OCI-LY1 (cell line): ENCODE data around the gene BTBD6.

ENCODE experiments used
- H2AFZ ChIP-seq: fragments of 200-600 bp; sonication (generic), shearing (Covaris generic); 2 replicates; pipeline ENCODE4 v1.6.0; 2014; ENCODE audit warnings: antibody characterized with exemption, mild to moderate bottlenecking, low read length
- H3F3A ChIP-seq: fragments of 200-600 bp; sonication (generic), shearing (Covaris generic); 2 replicates; pipeline ENCODE4 v1.6.0; 2014; ENCODE audit warnings: mild to moderate bottlenecking, antibody characterized with exemption, low read length, moderate library complexity; ENCODE audit not compliant: insufficient read depth
- H3K27ac ChIP-seq: fragments of 200-600 bp; sonication (generic); 2 replicates; pipeline ENCODE4 v1.5.1; 2014; ENCODE audit warnings: low read length, mixed run types, mild to moderate bottlenecking, low read depth; ENCODE audit not compliant: poor library complexity, severe bottlenecking
- H3K27me3 ChIP-seq: fragments of 200-600 bp; sonication (generic); 2 replicates; pipeline ENCODE4 v1.6.0; 2014; ENCODE audit warnings: antibody characterized with exemption, mild to moderate bottlenecking, low read length, moderate library complexity; ENCODE audit not compliant: insufficient read depth
- H3K36me3 ChIP-seq: fragments of 200-600 bp; sonication (generic); 2 replicates; pipeline ENCODE4 v1.6.1; 2014; ENCODE audit warnings: mild to moderate bottlenecking, antibody characterized with exemption, low read length, moderate library complexity, mixed read lengths; ENCODE audit not compliant: insufficient read depth
- H3K4me1 ChIP-seq: fragments of 200-600 bp; sonication (generic); 2 replicates; pipeline ENCODE4 v1.5.1; 2014; ENCODE audit warnings: mild to moderate bottlenecking, low read length, moderate library complexity; ENCODE audit not compliant: insufficient read depth, severe bottlenecking
- H3K4me2 ChIP-seq: fragments of 200-600 bp; sonication (generic), shearing (Covaris generic); 2 replicates; pipeline ENCODE4 v1.6.1; 2014; ENCODE audit warnings: low read length
- H3K4me3 ChIP-seq: fragments of 200-600 bp; sonication (generic); 2 replicates; pipeline ENCODE4 v1.5.1; 2014; ENCODE audit warnings: low read length, low read depth, mild to moderate bottlenecking, mixed read lengths; ENCODE audit not compliant: poor library complexity, severe bottlenecking
- H3K79me2 ChIP-seq: fragments of 200-600 bp; shearing (Covaris generic); 2 replicates; pipeline ENCODE4 v1.6.1; 2016; ENCODE audit warnings: mixed run types, low read length, mixed read lengths; ENCODE audit not compliant: insufficient read depth
- H3K9ac ChIP-seq: fragments of 200-600 bp; sonication (generic), shearing (Covaris generic); 2 replicates; pipeline ENCODE4 v1.6.1; 2014; ENCODE audit warnings: mild to moderate bottlenecking, low read length, mixed read lengths
- H3K9me2 ChIP-seq: fragments of 200-600 bp; sonication (generic), shearing (Covaris generic); 2 replicates; pipeline ENCODE4 v1.6.1; 2014; ENCODE audit warnings: low read depth, mild to moderate bottlenecking, low read length, mixed read lengths
- H3K9me3 ChIP-seq: fragments of 200-600 bp; shearing (Covaris generic); 2 replicates; pipeline ENCODE4 v1.6.1; 2014; ENCODE audit warnings: low read length, mixed read lengths
- H4K20me1 ChIP-seq: fragments of 200-600 bp; sonication (generic), shearing (Covaris generic); 2 replicates; pipeline ENCODE4 v1.6.0; 2016; ENCODE audit warnings: mild to moderate bottlenecking, low read length; ENCODE audit not compliant: insufficient read depth
- EZH2 ChIP-seq: fragments of 200-600 bp; sonication (generic), shearing (Covaris generic); IDR thresholded peaks from 2 replicates; pipeline ENCODE4 v1.8.0; 2017; ENCODE audit warnings: borderline replicate concordance, mixed run types, mild to moderate bottlenecking, antibody characterized with exemption, low read length, moderate library complexity, mixed read lengths
- TF ChIP-seq, protein P1 (sequence below): fragments of 200-600 bp; sonication (generic), shearing (Covaris generic); IDR thresholded peaks from 2 replicates; pipeline ENCODE4 v1.5.1; 2017; ENCODE audit warnings: mild to moderate bottlenecking, antibody characterized with exemption, low read length, moderate library complexity, mixed read lengths

Gene BTBD6

DNA sequence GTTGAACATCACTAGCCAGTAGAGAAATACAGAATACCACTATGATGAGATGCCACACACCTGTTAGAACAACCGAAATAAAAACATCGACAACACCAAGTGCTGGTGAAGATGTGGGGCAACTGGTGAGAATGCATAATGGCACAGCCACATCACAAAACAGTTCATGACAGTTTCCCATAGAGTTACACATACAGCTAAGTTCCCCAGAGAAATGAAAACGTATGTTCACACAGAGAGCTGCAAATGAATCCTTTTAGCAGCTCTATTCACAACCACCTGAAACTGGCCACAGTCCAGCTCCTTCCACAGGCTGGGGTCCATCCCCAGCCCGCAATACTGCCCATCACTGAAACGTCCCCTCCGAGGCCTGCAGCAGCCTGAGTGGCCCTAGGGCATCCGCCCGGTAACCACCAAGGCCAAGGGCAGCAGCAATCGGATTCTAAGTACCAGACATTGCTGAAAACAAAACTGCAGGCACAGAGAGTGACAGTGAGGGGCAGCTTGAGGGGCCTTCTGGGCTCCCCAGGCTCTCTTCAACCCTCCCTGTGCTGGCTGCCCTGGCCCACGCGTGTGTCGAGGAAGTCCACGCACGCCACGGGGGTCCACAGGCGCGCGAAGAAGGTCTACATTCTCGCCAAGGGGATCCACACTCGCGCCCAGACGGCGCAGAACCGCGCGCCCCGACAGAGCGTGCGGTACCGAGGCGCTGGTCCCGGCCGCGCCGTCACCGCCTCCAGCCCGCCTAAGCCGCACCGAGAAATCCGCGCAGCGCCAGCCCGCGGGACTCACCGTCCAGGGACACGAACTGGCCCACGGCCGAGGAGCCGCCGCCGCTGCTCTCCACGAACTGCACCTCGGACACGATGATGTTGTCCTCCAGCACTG, 51.6 kb downstream of the BTBD6 start:
- Histone ChIP-seq H3K4me1 (peaks cover 12% of the 10 kb centered on the region), H4K20me1 (0 out of 2 replicates have a peak, but pooled peaks cover under 1% of the 10 kb centered on the region), H3K4me3 (peak overlapping the region; percentile 64), H2AFZ (no peak overlapping the region), H3F3A (no peaks in the 10 kb centered on the region), H3K4me2 (peak overlapping the region; percentile 73), H3K9ac (peak overlapping the region; percentile 63), H3K79me2 (no peaks in the 10 kb centered on the region), H3K9me3 (peaks cover 5% of the 10 kb centered on the region; the same call in 1 of the 2 replicates), H3K36me3 (no peaks in the 10 kb centered on the region; the same call in 1 of the 2 replicates), H3K9me2 (no peaks in the 10 kb centered on the region), H3K27ac (no peak overlapping the region), H3K27me3 (peaks cover 12% of the 10 kb centered on the region)
- no peak for TF ChIP-seq EZH2
- TF ChIP-seq, protein P1, sequence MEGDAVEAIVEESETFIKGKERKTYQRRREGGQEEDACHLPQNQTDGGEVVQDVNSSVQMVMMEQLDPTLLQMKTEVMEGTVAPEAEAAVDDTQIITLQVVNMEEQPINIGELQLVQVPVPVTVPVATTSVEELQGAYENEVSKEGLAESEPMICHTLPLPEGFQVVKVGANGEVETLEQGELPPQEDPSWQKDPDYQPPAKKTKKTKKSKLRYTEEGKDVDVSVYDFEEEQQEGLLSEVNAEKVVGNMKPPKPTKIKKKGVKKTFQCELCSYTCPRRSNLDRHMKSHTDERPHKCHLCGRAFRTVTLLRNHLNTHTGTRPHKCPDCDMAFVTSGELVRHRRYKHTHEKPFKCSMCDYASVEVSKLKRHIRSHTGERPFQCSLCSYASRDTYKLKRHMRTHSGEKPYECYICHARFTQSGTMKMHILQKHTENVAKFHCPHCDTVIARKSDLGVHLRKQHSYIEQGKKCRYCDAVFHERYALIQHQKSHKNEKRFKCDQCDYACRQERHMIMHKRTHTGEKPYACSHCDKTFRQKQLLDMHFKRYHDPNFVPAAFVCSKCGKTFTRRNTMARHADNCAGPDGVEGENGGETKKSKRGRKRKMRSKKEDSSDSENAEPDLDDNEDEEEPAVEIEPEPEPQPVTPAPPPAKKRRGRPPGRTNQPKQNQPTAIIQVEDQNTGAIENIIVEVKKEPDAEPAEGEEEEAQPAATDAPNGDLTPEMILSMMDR, result no peak
